H9 (cell line): ENCODE data around the gene LIMS2. TPM values are rescaled to one million over a fixed set of nuclear protein-coding genes. Genes with fewer than 3 reads are reported as not detected.

Experiments used
- DNase-seq: peaks from one replicate; pipeline ENCODE4 v3.0.0-alpha.2; 2017
- H2AFZ ChIP-seq: one replicate; pipeline ENCODE4 v1.6.1; 2013; ENCODE audit warnings: mild to moderate bottlenecking, low read length, control low read depth, moderate library complexity
- H2AK5ac ChIP-seq: 2 replicates; pipeline ENCODE4 v1.6.1; 2013; ENCODE audit warnings: low read length, control low read depth, mixed read lengths; ENCODE audit not compliant: insufficient read length
- H2BK120ac ChIP-seq: one replicate; pipeline ENCODE4 v1.6.1; 2013; ENCODE audit warnings: low read depth, mild to moderate bottlenecking, low read length, control low read depth, inconsistent platforms; ENCODE audit not compliant: poor library complexity, severe bottlenecking
- H2BK12ac ChIP-seq: 2 replicates; pipeline ENCODE4 v1.6.1; 2013; ENCODE audit warnings: low read length, control low read depth, mixed read lengths, low read depth; ENCODE audit not compliant: insufficient read length
- H2BK15ac ChIP-seq: 2 replicates; pipeline ENCODE4 v1.6.1; 2013; ENCODE audit warnings: low read depth, low read length, control low read depth
- H2BK20ac ChIP-seq: one replicate; pipeline ENCODE4 v1.6.1; 2013; ENCODE audit warnings: low read depth, mild to moderate bottlenecking, low read length, control low read depth, inconsistent platforms; ENCODE audit not compliant: poor library complexity, severe bottlenecking
- H2BK5ac ChIP-seq: 2 replicates; pipeline ENCODE4 v1.6.1; 2013; ENCODE audit warnings: low read length, control low read depth, mixed read lengths; ENCODE audit not compliant: insufficient read length
- H3K14ac ChIP-seq: 2 replicates; pipeline ENCODE4 v1.6.1; 2013; ENCODE audit warnings: low read length, control low read depth; ENCODE audit not compliant: insufficient read depth
- H3K18ac ChIP-seq: 2 replicates; pipeline ENCODE4 v1.6.1; 2013; ENCODE audit warnings: low read depth, mild to moderate bottlenecking, mixed read lengths, low read length, control low read depth; ENCODE audit not compliant: insufficient read length
- H3K23ac ChIP-seq: 2 replicates; pipeline ENCODE4 v1.6.1; 2013; ENCODE audit warnings: low read length, control low read depth, mixed read lengths, low read depth; ENCODE audit not compliant: insufficient read length
- H3K23me2 ChIP-seq: 2 replicates; pipeline ENCODE4 v1.6.1; 2013; ENCODE audit warnings: low read depth, mild to moderate bottlenecking, mixed read lengths, low read length, control low read depth; ENCODE audit not compliant: insufficient read length, poor library complexity, severe bottlenecking
- H3K27ac ChIP-seq: 2 replicates; pipeline ENCODE4 v1.5.1; 2013; ENCODE audit warnings: low read length, control low read depth, mixed read lengths, low read depth; ENCODE audit not compliant: insufficient read length
- H3K27me3 ChIP-seq: 2 replicates; pipeline ENCODE4 v1.6.1; 2013; ENCODE audit warnings: low read length, control low read depth, inconsistent platforms; ENCODE audit not compliant: insufficient read depth
- H3K4ac ChIP-seq: 2 replicates; pipeline ENCODE4 v1.6.1; 2013; ENCODE audit warnings: low read depth, mild to moderate bottlenecking, control low read depth, inconsistent platforms, low read length, moderate library complexity
- H3K4me1 ChIP-seq: 2 replicates; pipeline ENCODE4 v1.6.1; 2013; ENCODE audit warnings: low read length, control low read depth, inconsistent platforms; ENCODE audit not compliant: insufficient read depth
- H3K4me2 ChIP-seq: 2 replicates; pipeline ENCODE4 v1.6.1; 2013; ENCODE audit warnings: low read length, control low read depth, mixed read lengths; ENCODE audit not compliant: insufficient read length, insufficient read depth
- H3K56ac ChIP-seq: 2 replicates; pipeline ENCODE4 v1.6.1; 2013; ENCODE audit warnings: low read depth, mild to moderate bottlenecking, mixed read lengths, low read length, control low read depth; ENCODE audit not compliant: insufficient read length
- H3K79me1 ChIP-seq: 2 replicates; pipeline ENCODE4 v1.6.1; 2013; ENCODE audit warnings: low read depth, mild to moderate bottlenecking, moderate library complexity, low read length, control low read depth, inconsistent platforms; ENCODE audit not compliant: insufficient read depth, poor library complexity, severe bottlenecking
- H3K79me2 ChIP-seq: 2 replicates; pipeline ENCODE4 v1.6.1; 2013; ENCODE audit warnings: low read length, control low read depth, inconsistent platforms; ENCODE audit not compliant: insufficient read depth
- H3K9ac ChIP-seq: 2 replicates; pipeline ENCODE4 v1.6.1; 2013; ENCODE audit warnings: low read length, control low read depth, mixed read lengths; ENCODE audit not compliant: insufficient read length; ENCODE audit errors: extremely low read depth
- H3K9me3 ChIP-seq: one replicate; pipeline ENCODE4 v1.6.1; 2013; ENCODE audit warnings: low read depth, low read length, inconsistent platforms; ENCODE audit not compliant: control insufficient read depth
- H3T11ph ChIP-seq: one replicate; pipeline ENCODE4 v1.6.1; 2013; ENCODE audit warnings: mild to moderate bottlenecking, low read length, control low read depth, inconsistent platforms
- H4K20me1 ChIP-seq: one replicate; pipeline ENCODE4 v1.6.1; 2013; ENCODE audit not compliant: control insufficient read depth, insufficient read length, insufficient read depth
- H4K5ac ChIP-seq: 2 replicates; pipeline ENCODE4 v1.6.1; 2013; ENCODE audit warnings: low read depth, mild to moderate bottlenecking, mixed read lengths, low read length, control low read depth; ENCODE audit not compliant: insufficient read length
- H4K8ac ChIP-seq: replicated peaks from 2 replicates; pipeline ENCODE4 v1.6.1; 2013; ENCODE audit warnings: low read length, control low read depth, mixed read lengths, low read depth; ENCODE audit not compliant: insufficient read length
- H4K91ac ChIP-seq: 2 replicates; pipeline ENCODE4 v1.6.1; 2013; ENCODE audit warnings: low read depth, mild to moderate bottlenecking, moderate library complexity, mixed read lengths, low read length, control low read depth; ENCODE audit not compliant: insufficient read length
- H3K27ac Mint-ChIP-seq, 3 experiments: 2 replicates in 2 of 3; 3 replicates in 1 of 3; pipeline ENCODE4 v1.8.0; 2020 to 2021; ENCODE audit warnings: mixed read lengths in 3 of 3, mild to moderate bottlenecking in 1 of 3, moderate library complexity in 1 of 3
- H3K27me3 Mint-ChIP-seq: 2 replicates; pipeline ENCODE4 v1.8.0; 2021; ENCODE audit warnings: low read depth, mild to moderate bottlenecking, moderate library complexity, mixed read lengths
- H3K36me3 Mint-ChIP-seq, 3 experiments: 2 replicates in 2 of 3; 3 replicates in 1 of 3; pipeline ENCODE4 v1.8.0; 2020 to 2021; ENCODE audit warnings: low read depth in 3 of 3, mixed read lengths in 3 of 3; ENCODE audit not compliant: insufficient read depth in 1 of 3
- H3K4me1 Mint-ChIP-seq, 2 experiments: 2 replicates each; pipeline ENCODE4 v1.8.0; 2020; ENCODE audit warnings: mixed read lengths in 2 of 2
- H3K4me3 Mint-ChIP-seq, 2 experiments: 2 replicates in 1 of 2; 3 replicates in 1 of 2; pipeline ENCODE4 v1.8.0; 2020 to 2021; ENCODE audit warnings: mild to moderate bottlenecking in 2 of 2, mixed read lengths in 2 of 2, moderate library complexity in 1 of 2
- H3K9me3 Mint-ChIP-seq, 2 experiments: 2 replicates in 1 of 2; 3 replicates in 1 of 2; pipeline ENCODE4 v1.8.0; 2020; ENCODE audit warnings: mild to moderate bottlenecking in 2 of 2, mixed read lengths in 2 of 2, moderate library complexity in 1 of 2
- CTCF ChIP-seq: fragments of 200-600 bp; sonication (generic); conservative IDR thresholded peaks from 3 replicates; pipeline ENCODE4 v1.8.0; 2021; ENCODE audit warnings: antibody characterized with exemption, mild to moderate bottlenecking
- WGBS: extraction: QIAGEN DNeasy Blood & Tissue Kit; methylation state at CpG from one replicate; pipeline ENCODE4 v1.1.7; 2013; ENCODE audit warnings: missing lambda C conversion rate, low lambda C conversion rate, mixed read lengths; ENCODE audit not compliant: insufficient read length; ENCODE audit errors: extremely low coverage; 5-methylcytosine and 5-hydroxymethylcytosine counted together
- total RNA-seq: library from RNA; stranded (reverse); gene quantifications from 2 replicates; pipeline ENCODE4 v1.2.1, GENCODE V29; 2021

Gene LIMS2
- total RNA-seq, 1 experiment from 2014 or later = 5.9 TPM

- H3K79me1 ChIP-seq = no peaks in the 10 kb centered on the region
- no peaks in the 10 kb centered on the region for H3K4me1 ChIP-seq
- no peak overlapping the region for H2BK12ac ChIP-seq
- no peak overlapping the region for H2BK120ac ChIP-seq
- no peak overlapping the region for H2AK5ac ChIP-seq
- H3K27me3 ChIP-seq = no peaks in the 10 kb centered on the region
- H2BK20ac ChIP-seq = no peak overlapping the region
- H3T11ph ChIP-seq = no peak overlapping the region
- no peak overlapping the region for H2AFZ ChIP-seq
- WGBS = no CpG with 5 or more reads among the region's 2 CpGs
- H4K20me1 ChIP-seq = no peaks in the 10 kb centered on the region
- no peak overlapping the region for H2BK15ac ChIP-seq
- no peaks in the 10 kb centered on the region; a peak in 1 of 7 replicates for H3K36me3 Mint-ChIP-seq
- no peak overlapping the region for H3K4ac ChIP-seq
- no peak overlapping the region for H3K4me2 ChIP-seq
- H3K79me2 ChIP-seq = no peaks in the 10 kb centered on the region
- H3K14ac ChIP-seq = no peak overlapping the region
- no peak overlapping the region for H4K5ac ChIP-seq
- no peak overlapping the region for H4K8ac ChIP-seq
- H3K9me3 Mint-ChIP-seq = no peaks in the 10 kb centered on the region
- no peaks in the 10 kb centered on the region for H3K9me3 ChIP-seq
- no peak for DNase-seq
- no peak overlapping the region for H4K91ac ChIP-seq
- no peak overlapping the region for H3K9ac ChIP-seq
- H3K56ac ChIP-seq = no peak overlapping the region
- no peaks in the 10 kb centered on the region for H3K23me2 ChIP-seq
- no peak overlapping the region for H3K27ac ChIP-seq
- peaks cover 0 to 4% of the 10 kb centered on the region in 2 experiments; a peak in 2 of 4 replicates for H3K4me1 Mint-ChIP-seq
- no peak overlapping the region for H2BK5ac ChIP-seq
- no peak overlapping the region for H3K23ac ChIP-seq
- TF ChIP-seq CTCF = no peak
- H3K27me3 Mint-ChIP-seq = no peaks in the 10 kb centered on the region; the same call in 1 of the 2 replicates
- no peak overlapping the region for H3K18ac ChIP-seq
- no peak overlapping the region for H3K4me3 Mint-ChIP-seq
- no peak overlapping the region for H3K27ac Mint-ChIP-seq
Observed at GRCh38 chr2:127625572-127625951, 49.8 kb downstream of the LIMS2 start.
